ENCODE results near the gene RHOA. TPM values are rescaled to one million over a fixed set of nuclear protein-coding genes. Genes with fewer than 3 reads are reported as not detected.
"Not testable (repeated sequence)": the region's sequence is repeated elsewhere in the genome, so short reads cannot be mapped to it uniquely, and the experiment has no call there.

RHOA gene
- total RNA-seq, 2 donors from 2014 or later = 499 to 506 TPM

DNA sequence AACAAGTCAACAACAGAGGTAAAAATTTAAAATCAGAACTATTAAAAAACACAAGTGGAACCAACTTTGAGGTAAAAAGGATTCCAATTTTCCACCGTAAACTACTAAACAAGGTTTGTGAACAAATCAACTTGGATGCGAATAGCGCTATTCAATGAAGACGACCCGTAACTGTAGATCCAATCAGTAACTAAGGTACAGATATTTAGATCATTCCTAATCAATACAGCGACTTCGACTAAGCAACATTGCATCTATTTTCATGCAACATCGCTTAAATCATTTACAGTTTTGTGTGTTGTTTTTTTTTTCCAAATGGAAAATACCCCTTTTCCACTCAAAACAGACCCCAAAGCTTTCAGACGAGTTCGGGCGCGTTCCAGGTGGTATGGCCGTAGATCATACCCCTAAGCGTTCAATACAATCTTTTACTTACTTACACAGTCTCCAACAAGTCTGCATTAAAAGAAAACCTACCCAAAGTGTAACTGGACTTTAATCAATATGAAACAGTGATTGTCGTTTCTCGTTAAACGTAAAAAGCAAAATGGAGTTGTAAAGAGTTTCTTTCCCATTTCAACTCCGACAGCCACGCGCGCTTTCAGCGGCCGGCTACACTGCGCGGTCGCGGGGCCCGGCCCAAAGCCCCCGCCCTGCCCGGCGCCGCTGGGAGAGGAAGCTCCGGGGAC lies 786 bp downstream of the RHOA start:
- Histone ChIP-seq H3K9ac (ENCODE audit: low read depth in 2 of 2, low read length in 2 of 2) (peak overlapping the region; percentile 90 to 98), H3K27ac (peak overlapping the region; percentile 93), H3K36me3 (no peaks in the 10 kb centered on the region), H3K4me3 (peak overlapping the region; percentile 95), H3K27me3 (no peaks in the 10 kb centered on the region), H3K4me1 (peaks cover 19% of the 10 kb centered on the region), H3K9me3 (no peaks in the 10 kb centered on the region)
- TF ChIP-seq, protein P1, sequence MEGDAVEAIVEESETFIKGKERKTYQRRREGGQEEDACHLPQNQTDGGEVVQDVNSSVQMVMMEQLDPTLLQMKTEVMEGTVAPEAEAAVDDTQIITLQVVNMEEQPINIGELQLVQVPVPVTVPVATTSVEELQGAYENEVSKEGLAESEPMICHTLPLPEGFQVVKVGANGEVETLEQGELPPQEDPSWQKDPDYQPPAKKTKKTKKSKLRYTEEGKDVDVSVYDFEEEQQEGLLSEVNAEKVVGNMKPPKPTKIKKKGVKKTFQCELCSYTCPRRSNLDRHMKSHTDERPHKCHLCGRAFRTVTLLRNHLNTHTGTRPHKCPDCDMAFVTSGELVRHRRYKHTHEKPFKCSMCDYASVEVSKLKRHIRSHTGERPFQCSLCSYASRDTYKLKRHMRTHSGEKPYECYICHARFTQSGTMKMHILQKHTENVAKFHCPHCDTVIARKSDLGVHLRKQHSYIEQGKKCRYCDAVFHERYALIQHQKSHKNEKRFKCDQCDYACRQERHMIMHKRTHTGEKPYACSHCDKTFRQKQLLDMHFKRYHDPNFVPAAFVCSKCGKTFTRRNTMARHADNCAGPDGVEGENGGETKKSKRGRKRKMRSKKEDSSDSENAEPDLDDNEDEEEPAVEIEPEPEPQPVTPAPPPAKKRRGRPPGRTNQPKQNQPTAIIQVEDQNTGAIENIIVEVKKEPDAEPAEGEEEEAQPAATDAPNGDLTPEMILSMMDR (IDR thresholded peaks at IDR 0.05) = no peak
- intact Hi-C loops (cut with DNase I) = loop anchor here (5.0 to 10.0 kb wide), 2 partner anchors 49 to 54 kb away; no protein-coding TSS in a partner anchor
- no peak for DNase-seq

DNA sequence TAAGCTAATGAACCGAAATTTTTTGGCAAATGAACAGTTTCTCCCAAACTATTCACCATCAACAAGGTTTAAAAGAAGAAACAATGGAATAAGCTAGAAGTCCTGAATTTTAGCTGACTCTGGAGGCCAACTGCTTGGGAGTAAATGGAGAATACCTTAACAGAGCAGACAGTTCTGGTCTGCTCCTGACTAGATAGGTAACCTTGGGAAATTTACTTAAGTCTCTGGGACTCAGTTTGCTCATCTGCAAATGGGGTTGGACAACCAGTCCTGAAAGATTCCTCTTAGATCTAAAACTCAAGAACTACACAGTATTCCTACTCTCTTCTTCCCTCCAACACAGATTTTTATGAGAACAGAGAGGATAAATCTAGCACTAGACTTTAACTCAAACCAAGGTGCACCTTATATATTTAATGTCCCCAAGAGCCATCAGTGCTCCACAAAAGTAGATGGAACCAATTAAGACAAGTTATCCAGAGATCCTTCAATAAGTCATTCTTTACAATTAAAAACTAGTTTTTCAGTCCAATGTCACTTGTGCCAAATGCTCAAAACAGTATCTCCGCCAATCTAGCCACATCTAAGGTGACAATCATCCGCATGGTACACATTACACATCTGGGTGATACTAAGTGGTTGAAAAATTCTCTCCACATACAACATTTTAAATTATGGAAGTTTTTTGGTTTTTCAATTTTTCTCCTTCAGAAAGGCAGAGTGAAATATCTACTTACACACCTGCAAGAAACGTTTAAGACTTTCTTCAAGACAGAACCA lies 1.5 kb downstream of the RHOA start:
- H3K4me1 ChIP-seq = peaks cover 19% of the 10 kb centered on the region
- H3K9ac ChIP-seq (ENCODE audit: low read depth in 2 of 2, low read length in 2 of 2) = peak overlapping the region; percentile 39 to 90
- no peak overlapping the region for H3K27ac ChIP-seq

DNA sequence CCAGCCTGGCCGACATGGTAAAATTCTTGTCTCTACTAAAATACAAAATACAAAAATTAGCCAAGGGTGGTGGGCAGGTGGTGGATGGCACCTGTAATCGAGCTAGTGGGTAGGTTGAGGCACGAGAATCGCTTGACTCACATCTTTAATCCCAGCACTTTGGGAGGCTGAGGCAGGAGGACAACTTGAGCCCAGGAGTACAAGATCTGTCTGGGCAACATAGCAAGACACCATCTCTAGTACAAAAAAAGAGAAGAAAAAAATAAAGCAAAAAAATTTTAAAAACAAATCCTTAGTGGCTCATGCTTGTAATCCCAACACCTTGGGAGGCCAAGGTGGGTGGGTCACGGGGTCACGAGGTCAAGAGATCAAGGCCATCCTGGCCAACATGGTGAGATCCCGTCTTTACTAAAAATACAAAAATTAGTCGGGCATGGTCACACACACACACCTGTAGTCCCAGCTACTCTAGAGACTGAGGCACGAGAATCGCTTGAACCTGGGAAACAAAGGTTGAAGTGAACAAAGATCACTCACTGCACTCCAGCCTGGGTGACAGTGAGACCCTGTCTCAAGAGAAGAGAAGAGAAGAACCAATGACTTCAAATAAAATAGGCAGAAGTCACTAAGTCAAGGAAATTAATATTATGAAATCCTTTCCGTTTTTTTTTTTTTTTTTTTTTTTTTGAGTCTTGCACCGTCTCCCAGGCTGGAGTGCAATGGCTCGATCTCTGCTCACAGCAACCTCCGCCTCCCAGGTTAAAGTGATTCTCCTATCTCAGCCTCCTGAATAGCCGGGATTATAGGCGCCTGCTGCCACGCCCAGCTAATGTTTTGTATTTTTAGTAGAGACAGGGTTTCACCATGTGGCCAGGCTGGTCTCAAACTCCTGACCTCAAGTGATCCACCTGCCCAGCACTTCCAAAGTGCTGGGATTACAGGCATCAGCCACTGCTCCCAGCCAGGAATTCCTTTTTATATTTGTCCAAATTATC lies 4.9 kb downstream of the RHOA start:
- Histone ChIP-seq H3K27ac (no peak overlapping the region), H3K9me3 (no peaks in the 10 kb centered on the region), H3K27me3 (no peaks in the 10 kb centered on the region), H3K36me3 (no peaks in the 10 kb centered on the region), H3K9ac (ENCODE audit: low read depth in 2 of 2, low read length in 2 of 2) (no peak overlapping the region), H3K4me3 (no peak overlapping the region), H3K4me1 (peaks cover 12% of the 10 kb centered on the region)
- no peak for DNase-seq
- TF ChIP-seq, protein P1 (IDR thresholded peaks at IDR 0.05) = no peak
- intact Hi-C loops (cut with DNase I) = no loop called here

More for the DNA sequence above, 1.5 kb downstream of the RHOA start:
- DNase-seq = no peak
- TF ChIP-seq, protein P1 (IDR thresholded peaks at IDR 0.05) = no peak
- H3K27me3 ChIP-seq = no peaks in the 10 kb centered on the region
- H3K9me3 ChIP-seq = no peaks in the 10 kb centered on the region
- peak overlapping the region; percentile 95 for H3K4me3 ChIP-seq
- intact Hi-C loops (cut with DNase I) = loop anchor here (5.0 to 10.0 kb wide), 2 partner anchors 48 to 55 kb away; no protein-coding TSS in a partner anchor
- no peaks in the 10 kb centered on the region for H3K36me3 ChIP-seq

DNA sequence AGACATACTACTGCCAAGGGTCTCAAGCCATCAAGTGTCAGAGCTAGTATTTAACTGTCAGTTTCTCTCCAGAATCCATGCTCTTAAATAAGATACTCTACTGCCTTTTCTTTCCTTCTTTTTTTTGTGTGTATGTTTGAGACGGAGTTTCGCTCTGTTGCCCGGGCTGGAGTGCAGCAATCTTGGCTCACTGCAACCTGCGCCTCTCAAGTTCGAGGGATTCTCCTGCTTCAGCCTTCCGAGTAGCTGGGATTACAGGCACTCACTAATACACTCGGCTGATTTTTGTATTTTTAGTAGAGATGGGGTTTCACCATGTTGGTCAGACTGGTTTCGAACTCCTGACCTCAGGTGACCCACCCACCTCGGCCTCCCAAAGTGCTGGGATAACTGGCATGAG lies 6.2 kb downstream of the RHOA start:
- H3K4me3 ChIP-seq, DNase-seq: not testable (repeated sequence)

DNA sequence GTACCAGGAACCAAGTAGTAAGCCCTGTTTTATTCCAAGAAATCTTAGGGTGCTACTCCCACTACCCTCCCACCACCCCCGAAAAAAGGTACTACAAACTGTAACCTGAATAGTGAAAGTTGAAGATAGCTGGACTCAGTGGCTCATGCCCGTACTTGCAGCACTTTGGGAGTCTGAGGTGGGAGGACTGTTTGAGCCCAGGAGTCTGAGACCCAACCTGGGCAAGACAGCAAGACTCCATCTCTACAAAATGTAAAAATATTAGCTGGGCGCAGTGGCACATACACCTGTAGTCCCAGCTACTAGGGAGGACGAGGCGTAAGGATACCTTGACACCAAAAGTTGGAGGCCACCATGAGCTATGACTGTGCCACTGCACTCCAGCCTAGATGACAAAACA lies 7.9 kb downstream of the RHOA start:
- Histone ChIP-seq H3K4me3 (no peak overlapping the region), H3K9ac (ENCODE audit: low read depth in 2 of 2, low read length in 2 of 2) (no peak overlapping the region), H3K27me3 (no peaks in the 10 kb centered on the region), H3K36me3 (no peaks in the 10 kb centered on the region), H3K27ac (no peak overlapping the region), H3K9me3 (no peaks in the 10 kb centered on the region), H3K4me1 (peaks cover 16% of the 10 kb centered on the region)
- intact Hi-C loops (cut with DNase I) = no loop called here
- no peak for DNase-seq
- TF ChIP-seq, protein P1 (IDR thresholded peaks at IDR 0.05) = no peak

More for the DNA sequence above, 6.2 kb downstream of the RHOA start:
- H3K36me3 ChIP-seq; H3K27me3 ChIP-seq; intact Hi-C loops (cut with DNase I); H3K9me3 ChIP-seq; H3K9ac ChIP-seq (ENCODE audit: low read depth in 2 of 2, low read length in 2 of 2); H3K27ac ChIP-seq: not testable (repeated sequence)
- H3K4me1 ChIP-seq = peaks cover 16% of the 10 kb centered on the region
